ENCODE results near the gene DAB1.

DAB1 gene

GRCh38 chr1:57262472-57262871 is 161.4 kb downstream of the DAB1 start:
- no peak for DNase-seq (ENCODE audit: low spot score)
- Histone ChIP-seq H2BK120ac (ENCODE audit: low read depth, low read length) (no peak overlapping the region), H3K4ac (ENCODE audit: low read length) (no peak overlapping the region), H2AFZ (ENCODE audit: low read length) (no peak overlapping the region), H4K8ac (ENCODE audit: low read depth, low read length) (no peak overlapping the region), H3K23ac (ENCODE audit: low read depth, low read length, poor library complexity) (no peak overlapping the region), H3K36me3 (replicated peaks in 1 of 2; ENCODE audit: control insufficient read depth in 2 of 2, insufficient read depth in 2 of 2, low read length in 2 of 2) (no peaks in the 10 kb centered on the region), H2AK5ac (ENCODE audit: low read depth, low read length) (no peak overlapping the region), H2BK5ac (ENCODE audit: low read length) (no peak overlapping the region), H3K18ac (ENCODE audit: low read length) (no peak overlapping the region), H2BK15ac (ENCODE audit: low read length) (no peak overlapping the region), H4K91ac (ENCODE audit: low read depth, low read length, poor library complexity) (no peak overlapping the region), H3K4me1 (ENCODE audit: control insufficient read depth in 2 of 2, insufficient read depth in 1 of 2, low read depth in 1 of 2, low read length in 2 of 2) (no peaks in the 10 kb centered on the region), H3K9ac (ENCODE audit: low read depth, low read length, poor library complexity) (no peak overlapping the region), H3K4me3 (ENCODE audit: low read length in 2 of 2) (no peak overlapping the region), H3K79me1 (ENCODE audit: low read depth, low read length) (no peaks in the 10 kb centered on the region), H2BK12ac (ENCODE audit: low read length) (no peak overlapping the region), H3K27me3 (ENCODE audit: control insufficient read depth in 3 of 3, insufficient read depth in 3 of 3, low read depth in 1 of 3, low read length in 3 of 3) (no peaks in the 10 kb centered on the region), H3K4me2 (ENCODE audit: insufficient read depth, low read length, poor library complexity, severe bottlenecking) (no peak overlapping the region), H3K27ac (replicated peaks; ENCODE audit: low read length) (no peak overlapping the region), H3K14ac (ENCODE audit: low read length) (no peak overlapping the region), H3K9me3 (replicated peaks in 1 of 2; ENCODE audit: control insufficient read depth in 2 of 2, insufficient read depth in 1 of 2, low read depth in 1 of 2, low read length in 2 of 2) (peaks cover 2% of the 10 kb centered on the region in 2 donors)
- no CpG with 5 or more reads among the region's 3 CpGs for WGBS, 2 donors (ENCODE audit: extremely low coverage in 2 of 2, insufficient read length in 2 of 2, insufficient replicate concordance in 1 of 2)

- Histone ChIP-seq H3K36me3 (replicated peaks in 1 of 2; ENCODE audit: control insufficient read depth in 2 of 2, insufficient read depth in 2 of 2, low read length in 2 of 2) (no peaks in the 10 kb centered on the region), H2BK120ac (ENCODE audit: low read depth, low read length) (no peak overlapping the region), H3K4me2 (ENCODE audit: insufficient read depth, low read length, poor library complexity, severe bottlenecking) (no peak overlapping the region), H3K9me3 (replicated peaks in 1 of 2; ENCODE audit: control insufficient read depth in 2 of 2, insufficient read depth in 1 of 2, low read depth in 1 of 2, low read length in 2 of 2) (peaks cover 2 to 4% of the 10 kb centered on the region in 2 donors), H3K14ac (ENCODE audit: low read length) (no peak overlapping the region), H2BK5ac (ENCODE audit: low read length) (no peak overlapping the region), H4K91ac (ENCODE audit: low read depth, low read length, poor library complexity) (no peak overlapping the region), H2AFZ (ENCODE audit: low read length) (no peak overlapping the region), H2BK15ac (ENCODE audit: low read length) (no peak overlapping the region), H2BK12ac (ENCODE audit: low read length) (no peak overlapping the region), H3K9ac (ENCODE audit: low read depth, low read length, poor library complexity) (no peak overlapping the region), H3K23ac (ENCODE audit: low read depth, low read length, poor library complexity) (no peak overlapping the region), H4K8ac (ENCODE audit: low read depth, low read length) (no peak overlapping the region), H3K4ac (ENCODE audit: low read length) (no peak overlapping the region), H3K4me1 (ENCODE audit: control insufficient read depth in 2 of 2, insufficient read depth in 1 of 2, low read depth in 1 of 2, low read length in 2 of 2) (peaks cover 0 to 1% of the 10 kb centered on the region in 2 donors), H3K4me3 (ENCODE audit: low read length in 2 of 2) (no peak overlapping the region), H3K18ac (ENCODE audit: low read length) (no peak overlapping the region), H3K27ac (replicated peaks; ENCODE audit: low read length) (no peak overlapping the region), H3K79me1 (ENCODE audit: low read depth, low read length) (no peaks in the 10 kb centered on the region), H2AK5ac (ENCODE audit: low read depth, low read length) (no peak overlapping the region), H3K27me3 (ENCODE audit: control insufficient read depth in 3 of 3, insufficient read depth in 3 of 3, low read depth in 1 of 3, low read length in 3 of 3) (no peaks in the 10 kb centered on the region)
- no peak for DNase-seq (ENCODE audit: low spot score)
- WGBS, 2 donors (ENCODE audit: extremely low coverage in 2 of 2, insufficient read length in 2 of 2, insufficient replicate concordance in 1 of 2): no CpG with 5 or more reads among the region's 5 CpGs
Observed at GRCh38 chr1:57258557-57259325, 165.1 kb downstream of the DAB1 start.

- Histone ChIP-seq H3K18ac (ENCODE audit: low read length) (no peak overlapping the region), H3K4me3 (ENCODE audit: low read length in 2 of 2) (no peak overlapping the region), H3K9ac (ENCODE audit: low read depth, low read length, poor library complexity) (no peak overlapping the region), H2BK5ac (ENCODE audit: low read length) (no peak overlapping the region), H3K14ac (ENCODE audit: low read length) (no peak overlapping the region), H3K4ac (ENCODE audit: low read length) (no peak overlapping the region), H2AK5ac (ENCODE audit: low read depth, low read length) (no peak overlapping the region), H3K79me1 (ENCODE audit: low read depth, low read length) (no peaks in the 10 kb centered on the region), H3K4me1 (ENCODE audit: control insufficient read depth in 2 of 2, insufficient read depth in 1 of 2, low read depth in 1 of 2, low read length in 2 of 2) (peaks cover 6 to 10% of the 10 kb centered on the region in 2 donors), H2BK15ac (ENCODE audit: low read length) (no peak overlapping the region), H2BK12ac (ENCODE audit: low read length) (no peak overlapping the region), H4K8ac (ENCODE audit: low read depth, low read length) (no peak overlapping the region), H3K9me3 (replicated peaks in 1 of 2; ENCODE audit: control insufficient read depth in 2 of 2, insufficient read depth in 1 of 2, low read depth in 1 of 2, low read length in 2 of 2) (peaks cover 2 to 4% of the 10 kb centered on the region in 2 donors), H3K36me3 (replicated peaks in 1 of 2; ENCODE audit: control insufficient read depth in 2 of 2, insufficient read depth in 2 of 2, low read length in 2 of 2) (no peaks in the 10 kb centered on the region), H3K23ac (ENCODE audit: low read depth, low read length, poor library complexity) (no peak overlapping the region), H4K91ac (ENCODE audit: low read depth, low read length, poor library complexity) (no peak overlapping the region), H3K27ac (replicated peaks; ENCODE audit: low read length) (no peak overlapping the region), H3K27me3 (ENCODE audit: control insufficient read depth in 3 of 3, insufficient read depth in 3 of 3, low read depth in 1 of 3, low read length in 3 of 3) (no peaks in the 10 kb centered on the region), H2AFZ (ENCODE audit: low read length) (no peak overlapping the region), H3K4me2 (ENCODE audit: insufficient read depth, low read length, poor library complexity, severe bottlenecking) (no peak overlapping the region), H2BK120ac (ENCODE audit: low read depth, low read length) (no peak overlapping the region)
- WGBS, 2 donors (ENCODE audit: extremely low coverage in 2 of 2, insufficient read length in 2 of 2, insufficient replicate concordance in 1 of 2): no CpG with 5 or more reads among the region's 5 CpGs
- DNase-seq (ENCODE audit: low spot score): no peak
Observed at GRCh38 chr1:57255945-57256344, 167.9 kb downstream of the DAB1 start.

- Histone ChIP-seq H3K27ac (replicated peaks; ENCODE audit: low read length) (no peak overlapping the region), H3K4me1 (ENCODE audit: control insufficient read depth in 2 of 2, insufficient read depth in 1 of 2, low read depth in 1 of 2, low read length in 2 of 2) (peaks cover 6 to 10% of the 10 kb centered on the region in 2 donors), H3K79me1 (ENCODE audit: low read depth, low read length) (no peaks in the 10 kb centered on the region), H3K36me3 (replicated peaks in 1 of 2; ENCODE audit: control insufficient read depth in 2 of 2, insufficient read depth in 2 of 2, low read length in 2 of 2) (no peaks in the 10 kb centered on the region), H2BK5ac (ENCODE audit: low read length) (no peak overlapping the region), H3K4me3 (ENCODE audit: low read length in 2 of 2) (no peak overlapping the region), H3K9me3 (replicated peaks in 1 of 2; ENCODE audit: control insufficient read depth in 2 of 2, insufficient read depth in 1 of 2, low read depth in 1 of 2, low read length in 2 of 2) (peaks cover 2 to 4% of the 10 kb centered on the region in 2 donors), H3K23ac (ENCODE audit: low read depth, low read length, poor library complexity) (no peak overlapping the region), H2BK12ac (ENCODE audit: low read length) (no peak overlapping the region), H4K91ac (ENCODE audit: low read depth, low read length, poor library complexity) (no peak overlapping the region), H3K4me2 (ENCODE audit: insufficient read depth, low read length, poor library complexity, severe bottlenecking) (no peak overlapping the region), H3K27me3 (ENCODE audit: control insufficient read depth in 3 of 3, insufficient read depth in 3 of 3, low read depth in 1 of 3, low read length in 3 of 3) (no peaks in the 10 kb centered on the region), H3K18ac (ENCODE audit: low read length) (no peak overlapping the region), H2AFZ (ENCODE audit: low read length) (no peak overlapping the region), H2BK15ac (ENCODE audit: low read length) (no peak overlapping the region), H3K4ac (ENCODE audit: low read length) (no peak overlapping the region), H2BK120ac (ENCODE audit: low read depth, low read length) (no peak overlapping the region), H3K14ac (ENCODE audit: low read length) (no peak overlapping the region), H2AK5ac (ENCODE audit: low read depth, low read length) (no peak overlapping the region), H4K8ac (ENCODE audit: low read depth, low read length) (no peak overlapping the region), H3K9ac (ENCODE audit: low read depth, low read length, poor library complexity) (no peak overlapping the region)
- no peak for DNase-seq (ENCODE audit: low spot score)
- WGBS, 2 donors (ENCODE audit: extremely low coverage in 2 of 2, insufficient read length in 2 of 2, insufficient replicate concordance in 1 of 2): no CpG with 5 or more reads among the region's 2 CpGs
Observed at GRCh38 chr1:57254022-57254421, 169.8 kb downstream of the DAB1 start.

All from neuronal stem cell (in vitro differentiated cells).